Mucosa of descending colon (tissue), 3 donors: ENCODE data around the gene RANBP9. TPM values are rescaled to one million over a fixed set of nuclear protein-coding genes. Genes with fewer than 3 reads are reported as not detected.

Source experiments
- ATAC-seq: fragments of 200-7000 bp; cut with Tn5 transposase; one replicate; pipeline ENCODE4 v1.9.1; 2020; ENCODE audit warnings: mild to moderate bottlenecking, moderate library complexity
- DNase-seq, 3 donors: peaks; one replicate each; pipeline ENCODE4 v3.0.0-alpha.2; 2020
- H3K36me3 ChIP-seq: fragments of 200-600 bp; one replicate; pipeline ENCODE4 v1.8.0; 2021; ENCODE audit warnings: low read depth, mild to moderate bottlenecking
- H3K4me1 ChIP-seq: fragments of 200-600 bp; one replicate; pipeline ENCODE4 v1.8.0; 2021; ENCODE audit warnings: low read depth, mild to moderate bottlenecking
- H3K4me3 ChIP-seq: fragments of 200-600 bp; one replicate; pipeline ENCODE4 v1.8.0; 2021; ENCODE audit warnings: mild to moderate bottlenecking
- H3K9me3 ChIP-seq: fragments of 200-600 bp; one replicate; pipeline ENCODE4 v1.8.0; 2021; ENCODE audit warnings: mild to moderate bottlenecking
- intact Hi-C, 2 donors: fragments of 100-400 bp; cut with DNase I in 1 of 2; cut with micrococcal nuclease in 1 of 2; formaldehyde crosslinking; loops; one replicate each; pipeline versions ENCODE4 v1.11.0 to v1.11.1; 2022; cut with DNase I, micrococcal nuclease
- total RNA-seq, 3 donors: library from RNA; stranded (reverse); fragmentation: NEBNext Ultra II Directional in 2 of 3; extraction: Animal tissue kit (Norgen Biotek cat#: 25700) in 2 of 3; gene quantifications; one replicate each; pipeline versions ENCODE4 v1.2.1 to v1.2.4, GENCODE V29; 2021 to 2023
- TF ChIP-seq, protein P1 (sequence below): fragments of 200-600 bp; IDR thresholded peaks from one replicate; pipeline ENCODE4 v1.8.0; 2022; ENCODE audit warnings: antibody characterized with exemption, mild to moderate bottlenecking
- donor health status: DM: no; HTN: no; CAD: no; lungs with moderate emphysema.
- donor health status: DM: no; HTN: no; CAD: no.
- donor health status: DM: no; HTN: yes; CAD: no.

Gene RANBP9
- total RNA-seq, 3 donors from 2014 or later: 33.4 to 58.4 (median 38.7) TPM

GRCh38 chr6:13611715-13612114, 99.9 kb downstream of the RANBP9 start:
- Histone ChIP-seq H3K36me3 (no peaks in the 10 kb centered on the region), H3K9me3 (no peaks in the 10 kb centered on the region), H3K4me3 (no peak overlapping the region), H3K4me1 (peaks cover 17% of the 10 kb centered on the region)
- ATAC-seq (no peak), DNase-seq (no peak)
- intact Hi-C loops: no loop called here
- TF ChIP-seq, protein P1, sequence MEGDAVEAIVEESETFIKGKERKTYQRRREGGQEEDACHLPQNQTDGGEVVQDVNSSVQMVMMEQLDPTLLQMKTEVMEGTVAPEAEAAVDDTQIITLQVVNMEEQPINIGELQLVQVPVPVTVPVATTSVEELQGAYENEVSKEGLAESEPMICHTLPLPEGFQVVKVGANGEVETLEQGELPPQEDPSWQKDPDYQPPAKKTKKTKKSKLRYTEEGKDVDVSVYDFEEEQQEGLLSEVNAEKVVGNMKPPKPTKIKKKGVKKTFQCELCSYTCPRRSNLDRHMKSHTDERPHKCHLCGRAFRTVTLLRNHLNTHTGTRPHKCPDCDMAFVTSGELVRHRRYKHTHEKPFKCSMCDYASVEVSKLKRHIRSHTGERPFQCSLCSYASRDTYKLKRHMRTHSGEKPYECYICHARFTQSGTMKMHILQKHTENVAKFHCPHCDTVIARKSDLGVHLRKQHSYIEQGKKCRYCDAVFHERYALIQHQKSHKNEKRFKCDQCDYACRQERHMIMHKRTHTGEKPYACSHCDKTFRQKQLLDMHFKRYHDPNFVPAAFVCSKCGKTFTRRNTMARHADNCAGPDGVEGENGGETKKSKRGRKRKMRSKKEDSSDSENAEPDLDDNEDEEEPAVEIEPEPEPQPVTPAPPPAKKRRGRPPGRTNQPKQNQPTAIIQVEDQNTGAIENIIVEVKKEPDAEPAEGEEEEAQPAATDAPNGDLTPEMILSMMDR: no peak

DNA sequence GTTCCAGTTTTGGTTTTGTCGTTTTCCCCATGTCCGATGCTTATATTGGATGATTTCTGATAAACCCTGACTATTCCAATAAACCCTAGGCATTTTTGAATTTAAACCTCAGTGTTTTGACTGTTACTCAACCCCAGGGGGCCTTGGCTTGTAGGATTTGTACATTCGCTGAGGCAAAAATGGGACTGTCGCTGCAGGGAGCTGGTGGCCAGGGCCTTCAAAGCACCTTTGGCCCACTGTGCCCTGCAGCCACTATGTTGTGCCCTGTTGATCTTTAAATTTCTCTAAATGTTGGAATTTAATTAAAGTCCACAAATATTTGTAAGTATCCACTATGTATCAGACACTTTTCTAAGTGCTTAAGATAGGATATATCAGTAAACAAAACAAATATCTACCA, 106.0 kb downstream of the RANBP9 start:
- no peak for DNase-seq
- Histone ChIP-seq H3K36me3 (no peaks in the 10 kb centered on the region), H3K4me3 (no peak overlapping the region), H3K4me1 (no peaks in the 10 kb centered on the region), H3K9me3 (no peaks in the 10 kb centered on the region)
- TF ChIP-seq, protein P1: no peak
- intact Hi-C loops: no loop called here
- ATAC-seq: no peak

DNA sequence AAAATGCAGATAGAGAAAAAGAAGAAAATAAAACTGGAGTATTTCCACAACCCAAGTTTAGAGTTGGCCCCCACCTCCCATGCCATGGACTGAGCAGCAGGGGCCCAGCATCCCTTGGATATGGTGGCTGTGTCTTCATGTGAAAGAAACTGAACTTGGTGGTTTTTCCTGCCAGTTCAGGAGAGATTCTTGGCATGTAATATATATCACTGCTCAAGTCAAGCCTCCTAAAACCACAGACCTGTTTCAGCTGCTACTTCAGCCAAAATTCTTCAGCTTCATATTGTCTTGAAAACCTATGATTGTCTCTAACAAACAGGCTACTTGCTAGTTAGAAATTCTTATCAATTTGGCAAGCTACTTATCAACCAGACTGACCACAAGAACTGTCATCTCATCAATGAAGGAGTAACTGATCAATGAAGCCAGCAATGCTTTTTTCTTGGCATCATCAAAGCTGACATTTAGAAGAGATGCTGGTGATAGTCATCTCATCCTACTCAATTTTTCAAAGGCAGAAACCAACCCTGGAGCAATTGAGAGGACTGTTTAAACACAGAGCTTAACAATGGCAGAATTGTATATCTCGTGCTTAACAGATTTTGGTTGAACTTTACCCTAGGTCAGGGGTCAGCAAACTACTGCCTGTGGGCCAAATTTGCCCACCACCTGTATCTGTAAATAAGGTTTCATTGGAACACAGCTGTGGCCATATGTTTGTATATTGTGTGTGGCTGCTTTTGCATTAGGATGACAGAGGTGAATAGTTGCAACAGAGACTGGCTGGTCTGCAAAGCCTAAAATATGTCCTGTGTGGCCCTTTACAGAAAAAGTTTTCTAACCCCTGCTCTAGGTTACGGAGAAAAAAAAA, 106.9 kb downstream of the RANBP9 start:
- TF ChIP-seq, protein P1: no peak
- H3K36me3 ChIP-seq: no peaks in the 10 kb centered on the region
- intact Hi-C loops: no loop called here

DNA sequence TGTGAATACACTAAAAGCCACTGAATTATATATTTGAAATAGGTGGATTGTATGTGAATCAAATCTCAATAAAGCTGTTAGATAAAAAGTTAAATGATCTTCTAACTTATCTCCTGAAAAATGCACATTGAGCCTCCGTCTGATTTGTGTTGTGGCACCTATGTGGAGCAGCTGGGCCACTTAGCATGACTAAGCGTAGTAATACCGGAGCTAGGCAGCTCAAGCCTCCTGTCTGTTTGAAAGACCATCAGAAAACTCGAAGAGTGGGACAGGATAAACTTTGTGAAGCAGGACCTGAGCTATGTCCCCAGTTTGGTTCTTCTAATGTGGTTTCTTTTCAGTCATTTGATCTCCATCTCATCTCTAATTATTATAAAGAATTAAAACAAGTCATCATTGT, 107.5 kb downstream of the RANBP9 start:
- ATAC-seq (no peak), DNase-seq (no peak)
- H3K4me3 ChIP-seq: no peak overlapping the region
- H3K9me3 ChIP-seq: no peaks in the 10 kb centered on the region
- TF ChIP-seq, protein P1: no peak
- H3K4me1 ChIP-seq: no peaks in the 10 kb centered on the region
- H3K36me3 ChIP-seq: no peaks in the 10 kb centered on the region
- intact Hi-C loops: no loop called here

More for the DNA sequence above, 106.9 kb downstream of the RANBP9 start:
- Histone ChIP-seq H3K4me1 (no peaks in the 10 kb centered on the region), H3K9me3 (no peaks in the 10 kb centered on the region), H3K4me3 (no peak overlapping the region)
- ATAC-seq (no peak), DNase-seq (no peak)

DNA sequence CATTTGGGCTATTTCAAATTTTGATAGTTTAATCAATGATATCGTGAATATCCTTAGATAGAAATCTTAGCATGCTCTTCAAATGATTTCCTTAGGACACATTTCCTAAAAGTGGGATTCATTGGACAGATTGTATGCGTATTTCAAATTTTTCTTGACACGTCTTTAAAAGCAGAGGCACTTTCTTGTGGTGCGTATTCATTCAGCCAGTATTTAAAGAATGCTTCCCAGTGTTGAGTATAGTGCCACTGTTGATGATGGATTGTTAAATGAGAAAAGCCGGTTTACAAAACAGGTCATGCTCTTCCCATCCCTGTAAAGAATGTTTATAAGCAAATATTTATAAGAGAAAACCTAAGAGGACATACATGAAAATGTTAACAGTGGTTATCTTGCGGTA, 111.6 kb downstream of the RANBP9 start:
- ATAC-seq (no peak), DNase-seq (no peak)
- Histone ChIP-seq H3K4me1 (no peaks in the 10 kb centered on the region), H3K36me3 (no peaks in the 10 kb centered on the region), H3K4me3 (no peak overlapping the region), H3K9me3 (no peaks in the 10 kb centered on the region)
- TF ChIP-seq, protein P1: no peak
- intact Hi-C loops: no loop called here
